ENCODE results near the gene TENM4.

DNA sequence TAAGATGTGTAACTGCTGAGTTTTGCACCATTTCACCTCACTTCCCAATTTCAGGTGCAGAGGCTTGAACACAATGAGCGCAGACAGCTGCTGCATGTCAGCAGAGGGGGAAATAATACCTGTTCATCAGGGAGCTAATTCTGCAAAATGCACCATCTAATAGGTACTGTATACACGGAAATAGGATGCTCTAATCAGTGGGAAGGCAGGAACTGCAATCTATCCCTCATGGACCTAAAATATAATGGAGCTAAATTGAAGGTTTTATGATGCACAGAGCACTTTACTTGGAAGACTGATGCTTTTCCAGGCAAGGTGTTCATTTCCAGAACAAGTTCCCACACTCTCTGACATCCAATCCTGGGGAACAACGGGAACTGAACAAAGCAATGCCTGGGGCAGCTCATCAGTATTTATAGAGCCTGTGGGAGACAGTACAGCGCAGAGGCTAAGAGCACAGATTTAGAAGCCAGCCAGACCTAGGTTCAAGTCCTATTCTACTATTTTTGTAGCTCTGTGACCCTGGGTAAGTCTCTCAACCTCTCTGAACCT lies 78.5 kb downstream of the TENM4 start:
- TF ChIP-seq, protein P1, sequence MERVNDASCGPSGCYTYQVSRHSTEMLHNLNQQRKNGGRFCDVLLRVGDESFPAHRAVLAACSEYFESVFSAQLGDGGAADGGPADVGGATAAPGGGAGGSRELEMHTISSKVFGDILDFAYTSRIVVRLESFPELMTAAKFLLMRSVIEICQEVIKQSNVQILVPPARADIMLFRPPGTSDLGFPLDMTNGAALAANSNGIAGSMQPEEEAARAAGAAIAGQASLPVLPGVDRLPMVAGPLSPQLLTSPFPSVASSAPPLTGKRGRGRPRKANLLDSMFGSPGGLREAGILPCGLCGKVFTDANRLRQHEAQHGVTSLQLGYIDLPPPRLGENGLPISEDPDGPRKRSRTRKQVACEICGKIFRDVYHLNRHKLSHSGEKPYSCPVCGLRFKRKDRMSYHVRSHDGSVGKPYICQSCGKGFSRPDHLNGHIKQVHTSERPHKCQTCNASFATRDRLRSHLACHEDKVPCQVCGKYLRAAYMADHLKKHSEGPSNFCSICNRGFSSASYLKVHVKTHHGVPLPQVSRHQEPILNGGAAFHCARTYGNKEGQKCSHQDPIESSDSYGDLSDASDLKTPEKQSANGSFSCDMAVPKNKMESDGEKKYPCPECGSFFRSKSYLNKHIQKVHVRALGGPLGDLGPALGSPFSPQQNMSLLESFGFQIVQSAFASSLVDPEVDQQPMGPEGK (CRISPR knock-in tag; IDR thresholded peaks at IDR 0.05; ENCODE audit: borderline replicate concordance) = no peak
- TF ChIP-seq RARB (CRISPR knock-in tag; IDR thresholded peaks at IDR 0.05) = no peak
- TF ChIP-seq PPARA (CRISPR knock-in tag; IDR thresholded peaks at IDR 0.05; ENCODE audit: borderline replicate concordance) = no peak
- TF ChIP-seq ARNTL (CRISPR knock-in tag; IDR thresholded peaks at IDR 0.05; ENCODE audit: borderline replicate concordance, low read depth) = no peak
- TF ChIP-seq BACH2 (CRISPR knock-in tag; IDR thresholded peaks at IDR 0.05; ENCODE audit: borderline replicate concordance) = no peak
- TF ChIP-seq TCF4 (CRISPR knock-in tag; IDR thresholded peaks at IDR 0.05; ENCODE audit: borderline replicate concordance) = no peak
- TF ChIP-seq ZFP30 (CRISPR knock-in tag; IDR thresholded peaks at IDR 0.05) = no peak
- TF ChIP-seq, protein P2, sequence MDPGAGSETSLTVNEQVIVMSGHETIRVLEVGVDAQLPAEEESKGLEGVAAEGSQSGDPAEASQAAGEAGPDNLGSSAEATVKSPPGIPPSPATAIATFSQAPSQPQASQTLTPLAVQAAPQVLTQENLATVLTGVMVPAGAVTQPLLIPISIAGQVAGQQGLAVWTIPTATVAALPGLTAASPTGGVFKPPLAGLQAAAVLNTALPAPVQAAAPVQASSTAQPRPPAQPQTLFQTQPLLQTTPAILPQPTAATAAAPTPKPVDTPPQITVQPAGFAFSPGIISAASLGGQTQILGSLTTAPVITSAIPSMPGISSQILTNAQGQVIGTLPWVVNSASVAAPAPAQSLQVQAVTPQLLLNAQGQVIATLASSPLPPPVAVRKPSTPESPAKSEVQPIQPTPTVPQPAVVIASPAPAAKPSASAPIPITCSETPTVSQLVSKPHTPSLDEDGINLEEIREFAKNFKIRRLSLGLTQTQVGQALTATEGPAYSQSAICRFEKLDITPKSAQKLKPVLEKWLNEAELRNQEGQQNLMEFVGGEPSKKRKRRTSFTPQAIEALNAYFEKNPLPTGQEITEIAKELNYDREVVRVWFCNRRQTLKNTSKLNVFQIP (CRISPR knock-in tag; IDR thresholded peaks at IDR 0.05; ENCODE audit: borderline replicate concordance, low read depth) = no peak
- TF ChIP-seq, protein P3, sequence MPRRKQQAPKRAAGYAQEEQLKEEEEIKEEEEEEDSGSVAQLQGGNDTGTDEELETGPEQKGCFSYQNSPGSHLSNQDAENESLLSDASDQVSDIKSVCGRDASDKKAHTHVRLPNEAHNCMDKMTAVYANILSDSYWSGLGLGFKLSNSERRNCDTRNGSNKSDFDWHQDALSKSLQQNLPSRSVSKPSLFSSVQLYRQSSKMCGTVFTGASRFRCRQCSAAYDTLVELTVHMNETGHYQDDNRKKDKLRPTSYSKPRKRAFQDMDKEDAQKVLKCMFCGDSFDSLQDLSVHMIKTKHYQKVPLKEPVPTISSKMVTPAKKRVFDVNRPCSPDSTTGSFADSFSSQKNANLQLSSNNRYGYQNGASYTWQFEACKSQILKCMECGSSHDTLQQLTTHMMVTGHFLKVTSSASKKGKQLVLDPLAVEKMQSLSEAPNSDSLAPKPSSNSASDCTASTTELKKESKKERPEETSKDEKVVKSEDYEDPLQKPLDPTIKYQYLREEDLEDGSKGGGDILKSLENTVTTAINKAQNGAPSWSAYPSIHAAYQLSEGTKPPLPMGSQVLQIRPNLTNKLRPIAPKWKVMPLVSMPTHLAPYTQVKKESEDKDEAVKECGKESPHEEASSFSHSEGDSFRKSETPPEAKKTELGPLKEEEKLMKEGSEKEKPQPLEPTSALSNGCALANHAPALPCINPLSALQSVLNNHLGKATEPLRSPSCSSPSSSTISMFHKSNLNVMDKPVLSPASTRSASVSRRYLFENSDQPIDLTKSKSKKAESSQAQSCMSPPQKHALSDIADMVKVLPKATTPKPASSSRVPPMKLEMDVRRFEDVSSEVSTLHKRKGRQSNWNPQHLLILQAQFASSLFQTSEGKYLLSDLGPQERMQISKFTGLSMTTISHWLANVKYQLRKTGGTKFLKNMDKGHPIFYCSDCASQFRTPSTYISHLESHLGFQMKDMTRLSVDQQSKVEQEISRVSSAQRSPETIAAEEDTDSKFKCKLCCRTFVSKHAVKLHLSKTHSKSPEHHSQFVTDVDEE (CRISPR knock-in tag; IDR thresholded peaks at IDR 0.05) = no peak
- TF ChIP-seq ZC3H10 (CRISPR knock-in tag; IDR thresholded peaks at IDR 0.05) = no peak
- no peak for TF ChIP-seq TOX (CRISPR knock-in tag; IDR thresholded peaks at IDR 0.05; ENCODE audit: borderline replicate concordance)
